HUES64 (cell line): ENCODE data around the gene EID3.

Experiments used
- H3K27ac ChIP-seq: 2 replicates; pipeline ENCODE4 v1.7.0; 2013; ENCODE audit warnings: low read depth, low read length, inconsistent platforms
- H3K27me3 ChIP-seq: 2 replicates; pipeline ENCODE4 v1.6.1; 2013; ENCODE audit warnings: mild to moderate bottlenecking, low read length; ENCODE audit not compliant: insufficient read depth
- H3K36me3 ChIP-seq: 2 replicates; pipeline ENCODE4 v1.6.1; 2013; ENCODE audit warnings: mild to moderate bottlenecking, low read length; ENCODE audit not compliant: insufficient read depth
- H3K4me1 ChIP-seq: 2 replicates; pipeline ENCODE4 v1.6.1; 2013; ENCODE audit warnings: mild to moderate bottlenecking, low read length, moderate library complexity; ENCODE audit not compliant: insufficient read depth
- H3K4me3 ChIP-seq: 2 replicates; pipeline ENCODE4 v1.5.1; 2013; ENCODE audit warnings: mild to moderate bottlenecking, low read length, moderate library complexity
- H3K9ac ChIP-seq: 2 replicates; pipeline ENCODE4 v1.6.1; 2013; ENCODE audit warnings: mild to moderate bottlenecking, low read depth, low read length
- H3K9me3 ChIP-seq: 2 replicates; pipeline ENCODE4 v1.6.1; 2013; ENCODE audit warnings: low read depth, low read length; ENCODE audit not compliant: insufficient read depth
- WGBS: fragments of 150-250, 120-280 bp; methylation state at CpG from one replicate; pipeline ENCODE4 v1.1.7; 2013; ENCODE audit warnings: missing lambda C conversion rate; 5-methylcytosine and 5-hydroxymethylcytosine counted together

Gene EID3

DNA sequence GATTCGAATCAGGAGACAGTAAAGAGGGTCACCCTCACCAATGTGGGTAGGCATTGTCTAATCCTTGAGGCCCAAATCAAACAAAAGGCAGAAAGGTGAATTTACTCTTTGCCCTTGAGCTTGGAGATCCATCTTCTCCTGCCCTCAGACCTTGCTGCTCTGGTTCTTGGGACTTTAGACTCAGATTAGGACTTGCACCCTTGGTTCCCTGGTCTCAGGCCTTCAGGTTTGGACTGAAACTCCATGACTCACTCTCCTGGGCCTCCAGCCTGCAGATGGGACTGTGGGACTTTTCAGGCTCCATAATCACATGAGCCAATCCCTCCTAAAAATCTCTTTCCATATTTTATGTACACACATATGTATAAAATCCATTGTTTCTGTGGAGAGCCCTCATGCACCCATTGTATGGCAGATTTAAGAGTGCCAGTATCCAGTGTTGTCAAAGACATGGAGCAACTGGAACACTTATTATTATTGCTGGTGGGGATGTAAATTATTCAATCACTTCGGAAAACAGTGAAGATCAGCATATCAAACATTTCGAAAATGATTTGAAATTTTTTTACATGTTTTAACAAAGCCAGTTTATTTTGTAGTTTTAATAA is 48.7 kb downstream of the EID3 start:
- H3K27ac ChIP-seq = no peak overlapping the region

DNA sequence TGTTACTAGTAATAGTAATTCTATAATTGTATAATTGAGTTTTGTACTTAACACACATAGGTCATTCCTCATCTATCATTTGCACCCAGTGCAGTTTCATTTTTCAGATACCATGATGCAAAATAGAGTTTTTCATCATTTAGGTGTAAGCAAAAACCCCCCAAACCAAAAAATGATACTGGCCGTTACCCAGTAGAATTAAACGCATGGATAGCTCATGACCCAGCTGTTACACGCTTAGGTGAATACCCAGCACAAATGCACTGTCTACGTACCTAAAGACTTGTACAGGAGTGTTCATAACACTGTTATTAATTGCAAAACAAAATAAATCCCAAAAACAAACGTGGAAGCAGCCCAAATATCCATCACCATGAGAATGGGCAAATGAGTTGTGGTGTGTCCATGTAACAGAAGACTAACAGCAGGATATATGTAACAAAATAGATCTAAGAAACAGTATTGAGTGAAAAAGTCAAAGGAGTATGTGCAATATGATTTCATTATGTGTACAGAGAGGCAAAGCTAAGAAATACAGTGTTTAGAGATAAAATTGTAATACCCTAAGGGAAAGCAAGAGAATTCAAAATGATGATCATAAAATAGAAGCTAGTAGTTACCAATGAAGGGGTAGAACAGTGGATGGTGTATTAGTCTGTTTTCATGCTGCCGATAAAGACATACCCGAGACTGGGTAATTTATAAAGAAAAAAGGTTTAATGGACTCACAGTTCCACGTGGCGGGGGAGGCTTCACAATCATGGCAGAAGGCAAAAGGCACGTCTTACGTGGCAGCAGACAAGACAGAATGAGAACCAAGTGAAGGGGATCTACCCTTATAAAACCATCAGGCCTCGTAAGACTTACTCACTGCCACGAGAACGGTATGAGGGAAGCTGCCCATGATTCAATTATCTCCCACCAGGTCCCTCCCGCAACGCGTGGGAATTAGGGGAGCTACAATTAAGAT is 49.8 kb downstream of the EID3 start:
- no peak overlapping the region for H3K4me3 ChIP-seq
- WGBS = 96% methylated on average over 16 of the region's 17 CpGs
- H3K27me3 ChIP-seq = no peaks in the 10 kb centered on the region
- H3K9me3 ChIP-seq = no peaks in the 10 kb centered on the region
- H3K9ac ChIP-seq = no peak overlapping the region
- H3K36me3 ChIP-seq = peaks cover 52% of the 10 kb centered on the region
- no peak overlapping the region for H3K27ac ChIP-seq
- peaks cover 19% of the 10 kb centered on the region for H3K4me1 ChIP-seq

More for the DNA sequence above, 48.7 kb downstream of the EID3 start:
- Histone ChIP-seq H3K9me3 (no peaks in the 10 kb centered on the region), H3K4me3 (no peak overlapping the region), H3K36me3 (peaks cover 63% of the 10 kb centered on the region), H3K4me1 (peaks cover 19% of the 10 kb centered on the region), H3K9ac (no peak overlapping the region), H3K27me3 (no peaks in the 10 kb centered on the region)
- WGBS = 96% methylated on average over 3 of the region's 3 CpGs

DNA sequence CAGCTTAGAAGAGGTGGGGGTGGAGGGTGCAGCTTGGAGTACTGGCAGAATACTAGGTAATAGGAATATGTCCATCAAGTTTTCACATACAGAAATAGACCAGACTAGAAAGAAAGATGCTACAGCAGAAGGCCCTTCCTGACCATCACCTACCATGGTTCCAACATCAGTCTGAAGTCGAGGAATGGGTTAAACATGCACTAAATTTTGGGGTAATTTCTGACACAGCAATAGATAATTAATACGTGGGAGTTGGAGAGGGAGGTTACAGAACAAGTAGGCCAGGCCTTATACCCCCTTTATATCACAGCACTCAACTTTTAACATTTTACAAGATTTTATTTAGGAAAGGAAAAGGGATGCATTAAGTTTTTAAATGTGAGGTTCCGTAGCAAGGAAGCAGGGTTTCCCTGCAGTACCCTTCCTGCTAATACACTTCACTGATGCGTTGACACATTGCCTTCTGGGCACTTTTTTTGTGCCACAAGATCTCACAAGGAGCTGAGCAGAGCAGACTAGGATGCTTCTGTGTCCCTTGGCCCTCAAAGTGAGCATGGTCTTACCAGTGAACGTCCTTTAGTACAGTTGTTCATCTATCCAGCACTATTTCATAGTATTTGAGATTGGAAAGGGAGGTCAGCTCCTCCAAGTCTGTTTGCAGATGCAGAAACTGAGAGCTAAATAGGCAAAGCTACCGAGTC is 50.8 kb downstream of the EID3 start:
- Histone ChIP-seq H3K27me3 (no peaks in the 10 kb centered on the region), H3K36me3 (peaks cover 42% of the 10 kb centered on the region), H3K4me3 (no peak overlapping the region), H3K27ac (no peak overlapping the region), H3K9me3 (no peaks in the 10 kb centered on the region), H3K9ac (no peak overlapping the region), H3K4me1 (peaks cover 19% of the 10 kb centered on the region)
- WGBS = 90% methylated on average over 5 of the region's 6 CpGs
